ENCODE data around the gene ILF3. TPM values are rescaled to one million over a fixed set of nuclear protein-coding genes. Genes with fewer than 3 reads are reported as not detected.

ILF3 gene
- total RNA-seq, 2 experiments from 2014 or later, result 308 to 553 TPM

DNA sequence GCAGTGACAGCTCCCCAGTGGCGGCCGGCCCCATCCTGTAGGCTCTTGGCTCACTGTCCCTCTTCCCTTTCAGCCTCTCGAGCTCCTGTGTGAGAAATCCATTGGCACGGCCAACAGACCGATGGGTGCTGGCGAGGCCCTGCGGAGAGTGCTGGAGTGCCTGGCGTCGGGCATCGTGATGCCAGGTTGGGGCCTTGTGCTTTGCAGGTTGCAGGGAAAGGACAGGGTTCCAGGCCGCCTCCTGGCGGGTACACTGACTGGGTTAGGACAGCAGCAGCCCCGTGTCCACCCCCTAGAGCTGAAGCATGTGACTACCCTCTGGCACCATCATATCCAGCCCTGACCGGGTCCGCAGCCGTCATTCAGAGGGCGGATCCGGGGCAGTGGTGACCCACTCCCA lies 25.6 kb downstream of the ILF3 start:
- no peak for TF ChIP-seq EZH2phosphoT487 (IDR thresholded peaks at IDR 0.05; ENCODE audit: borderline replicate concordance, low read depth, low read length)
- TF ChIP-seq, protein P1, sequence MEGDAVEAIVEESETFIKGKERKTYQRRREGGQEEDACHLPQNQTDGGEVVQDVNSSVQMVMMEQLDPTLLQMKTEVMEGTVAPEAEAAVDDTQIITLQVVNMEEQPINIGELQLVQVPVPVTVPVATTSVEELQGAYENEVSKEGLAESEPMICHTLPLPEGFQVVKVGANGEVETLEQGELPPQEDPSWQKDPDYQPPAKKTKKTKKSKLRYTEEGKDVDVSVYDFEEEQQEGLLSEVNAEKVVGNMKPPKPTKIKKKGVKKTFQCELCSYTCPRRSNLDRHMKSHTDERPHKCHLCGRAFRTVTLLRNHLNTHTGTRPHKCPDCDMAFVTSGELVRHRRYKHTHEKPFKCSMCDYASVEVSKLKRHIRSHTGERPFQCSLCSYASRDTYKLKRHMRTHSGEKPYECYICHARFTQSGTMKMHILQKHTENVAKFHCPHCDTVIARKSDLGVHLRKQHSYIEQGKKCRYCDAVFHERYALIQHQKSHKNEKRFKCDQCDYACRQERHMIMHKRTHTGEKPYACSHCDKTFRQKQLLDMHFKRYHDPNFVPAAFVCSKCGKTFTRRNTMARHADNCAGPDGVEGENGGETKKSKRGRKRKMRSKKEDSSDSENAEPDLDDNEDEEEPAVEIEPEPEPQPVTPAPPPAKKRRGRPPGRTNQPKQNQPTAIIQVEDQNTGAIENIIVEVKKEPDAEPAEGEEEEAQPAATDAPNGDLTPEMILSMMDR (conservative IDR thresholded peaks at IDR 0.05; ENCODE audit: low read length), result no peak
- ChIA-PET CTCF (ENCODE audit: unreplicated experiment) (no interaction called here), POLR2A (no interaction called here)
- H4K20me1 ChIP-seq (ENCODE audit: insufficient read depth, low read length), result peaks cover 16% of the 10 kb centered on the region; the same call in 1 of the 2 replicates
- peaks cover 97% of the 10 kb centered on the region for H3K36me3 ChIP-seq (ENCODE audit: insufficient read depth, low read length)
- H3K4me1 ChIP-seq (ENCODE audit: insufficient read depth, low read length, poor library complexity, severe bottlenecking), result no peaks in the 10 kb centered on the region
- H3K9me3 ChIP-seq (ENCODE audit: low read length), result no peaks in the 10 kb centered on the region
- peaks cover 29% of the 10 kb centered on the region for H3K79me2 ChIP-seq (ENCODE audit: insufficient read depth, low read depth, low read length)
- H3K4me3 ChIP-seq (ENCODE audit: low read depth, low read length, poor library complexity, severe bottlenecking), result no peak overlapping the region
- H3K4me2 ChIP-seq (ENCODE audit: low read length), result no peak overlapping the region
- H3K27ac ChIP-seq (ENCODE audit: low read depth, low read length, poor library complexity, severe bottlenecking), result no peak overlapping the region
- DNase-seq (ENCODE audit: low spot score), result no peak
- BruUV-seq (replicated peaks), result no TSS peak
- no peaks in the 10 kb centered on the region for H3K9me2 ChIP-seq (ENCODE audit: insufficient read depth, low read length)
- intact Hi-C loops (cut with micrococcal nuclease; ENCODE audit: unreplicated experiment), result no loop called here
- H2AFZ ChIP-seq (ENCODE audit: low read length), result no peak overlapping the region

DNA sequence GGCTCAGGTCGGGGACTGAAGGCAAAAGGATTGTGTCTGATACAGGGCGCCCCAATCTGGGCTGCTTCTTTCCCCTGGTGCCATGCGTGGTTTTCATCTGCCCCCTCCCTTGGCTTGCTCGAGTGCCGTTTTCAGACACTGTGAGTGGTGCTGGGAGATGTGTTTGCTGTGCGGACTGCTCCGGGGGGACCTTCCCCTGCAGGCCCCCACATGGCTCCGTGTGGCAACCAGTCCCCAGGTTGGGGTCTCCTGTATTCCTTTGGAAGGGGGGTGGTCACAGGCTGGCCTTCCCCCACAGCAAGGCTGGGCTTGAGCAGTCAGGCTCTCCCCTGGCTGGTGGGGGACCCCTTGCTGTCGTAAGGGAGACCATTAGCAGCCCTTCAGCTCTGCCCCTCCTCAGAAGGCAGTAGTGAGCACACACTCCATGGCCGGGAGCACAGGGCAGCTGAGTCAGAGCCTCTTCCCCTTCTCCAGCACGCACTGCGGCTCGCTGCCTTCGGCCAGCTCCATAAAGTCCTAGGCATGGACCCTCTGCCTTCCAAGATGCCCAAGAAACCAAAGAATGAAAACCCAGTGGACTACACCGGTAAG lies 26.5 kb downstream of the ILF3 start:
- H3K4me3 ChIP-seq (ENCODE audit: low read depth, low read length, poor library complexity, severe bottlenecking), result no peak overlapping the region
- TF ChIP-seq, protein P1 (conservative IDR thresholded peaks at IDR 0.05; ENCODE audit: low read length), result no peak
- TF ChIP-seq EZH2phosphoT487 (IDR thresholded peaks at IDR 0.05; ENCODE audit: borderline replicate concordance, low read depth, low read length), result no peak
- H3K9me2 ChIP-seq (ENCODE audit: insufficient read depth, low read length), result no peaks in the 10 kb centered on the region
- BruUV-seq (replicated peaks), result no TSS peak
- POLR2A ChIA-PET, result no interaction called here
- CTCF ChIA-PET (ENCODE audit: unreplicated experiment), result interaction anchor here (0.5 kb wide), 1 partner anchor 13 kb away, joined by 3 read pairs; no protein-coding TSS in a partner anchor
- H3K4me2 ChIP-seq (ENCODE audit: low read length), result no peak overlapping the region
- peaks cover 97% of the 10 kb centered on the region for H3K36me3 ChIP-seq (ENCODE audit: insufficient read depth, low read length)
- no peak overlapping the region for H3K27ac ChIP-seq (ENCODE audit: low read depth, low read length, poor library complexity, severe bottlenecking)
- peaks cover 25% of the 10 kb centered on the region for H3K79me2 ChIP-seq (ENCODE audit: insufficient read depth, low read depth, low read length)
- no peaks in the 10 kb centered on the region for H3K4me1 ChIP-seq (ENCODE audit: insufficient read depth, low read length, poor library complexity, severe bottlenecking)
- intact Hi-C loops (cut with micrococcal nuclease; ENCODE audit: unreplicated experiment), result no loop called here
- no peaks in the 10 kb centered on the region for H3K9me3 ChIP-seq (ENCODE audit: low read length)
- no peak for DNase-seq (ENCODE audit: low spot score)
- H2AFZ ChIP-seq (ENCODE audit: low read length), result no peak overlapping the region
- peaks cover 13% of the 10 kb centered on the region; the same call in 1 of the 2 replicates for H4K20me1 ChIP-seq (ENCODE audit: insufficient read depth, low read length)

DNA sequence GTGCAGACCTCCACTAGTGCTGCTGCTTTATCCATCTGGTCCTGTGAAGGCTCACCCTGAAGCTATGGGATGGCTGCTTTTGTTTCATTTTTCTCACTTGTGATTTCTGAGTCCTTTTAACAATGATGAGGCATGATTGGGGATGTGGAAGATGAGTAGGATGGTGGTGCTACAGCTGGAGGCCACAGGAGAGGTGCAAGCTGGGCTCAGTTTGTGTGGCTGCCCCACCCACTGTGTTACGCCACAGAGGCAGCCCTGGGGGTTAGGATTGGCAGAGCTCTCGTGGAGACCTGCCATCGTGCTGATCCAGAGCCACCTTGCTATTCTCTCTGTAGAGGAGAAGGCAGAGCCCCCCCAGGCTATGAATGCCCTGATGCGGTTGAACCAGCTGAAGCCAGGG lies 27.5 kb downstream of the ILF3 start:
- H4K20me1 ChIP-seq (ENCODE audit: insufficient read depth, low read length), result peaks cover 10% of the 10 kb centered on the region; the same call in 1 of the 2 replicates
- no peaks in the 10 kb centered on the region for H3K9me2 ChIP-seq (ENCODE audit: insufficient read depth, low read length)
- TF ChIP-seq, protein P1 (conservative IDR thresholded peaks at IDR 0.05; ENCODE audit: low read length), result no peak
- TF ChIP-seq EZH2phosphoT487 (IDR thresholded peaks at IDR 0.05; ENCODE audit: borderline replicate concordance, low read depth, low read length), result no peak
- no peak for DNase-seq (ENCODE audit: low spot score)
- no peaks in the 10 kb centered on the region for H3K9me3 ChIP-seq (ENCODE audit: low read length)
- H3K27ac ChIP-seq (ENCODE audit: low read depth, low read length, poor library complexity, severe bottlenecking), result no peak overlapping the region
- intact Hi-C loops (cut with micrococcal nuclease; ENCODE audit: unreplicated experiment), result no loop called here
- H3K36me3 ChIP-seq (ENCODE audit: insufficient read depth, low read length), result peaks cover 99% of the 10 kb centered on the region
- H3K4me2 ChIP-seq (ENCODE audit: low read length), result no peak overlapping the region
- no TSS peak for BruUV-seq (replicated peaks)
- ChIA-PET CTCF (ENCODE audit: unreplicated experiment) (no interaction called here), POLR2A (no interaction called here)
- H3K4me1 ChIP-seq (ENCODE audit: insufficient read depth, low read length, poor library complexity, severe bottlenecking), result no peaks in the 10 kb centered on the region
- peaks cover 21% of the 10 kb centered on the region; the same call in 1 of the 2 replicates for H3K79me2 ChIP-seq (ENCODE audit: insufficient read depth, low read depth, low read length)
- H3K4me3 ChIP-seq (ENCODE audit: low read depth, low read length, poor library complexity, severe bottlenecking), result no peak overlapping the region
- no peak overlapping the region for H2AFZ ChIP-seq (ENCODE audit: low read length)

All from OCI-LY7 (cell line).